GM21423 (cell line): Measurements from ENCODE around the gene CRLF1.
A peak's percentile ranks its signal among the peaks of the same experiment; 100 is the strongest.

ENCODE experiments used
- ATAC-seq: cut with Tn5 transposase; IDR thresholded peaks from one replicate; pipeline ENCODE4 v1.9.1; 2021; ENCODE audit warnings: mild to moderate bottlenecking, moderate library complexity; ENCODE audit not compliant: unreplicated experiment

The CRLF1 gene

GRCh38 chr19:18636969-18637629, 30.5 kb upstream of the CRLF1 start, which contains the start of gene KLHL26:
Gene KLHL26 (plus strand): TSS chr19:18637028. CDS start chr19:18637055, 27 bp downstream.
- ATAC-seq = no peak

DNA sequence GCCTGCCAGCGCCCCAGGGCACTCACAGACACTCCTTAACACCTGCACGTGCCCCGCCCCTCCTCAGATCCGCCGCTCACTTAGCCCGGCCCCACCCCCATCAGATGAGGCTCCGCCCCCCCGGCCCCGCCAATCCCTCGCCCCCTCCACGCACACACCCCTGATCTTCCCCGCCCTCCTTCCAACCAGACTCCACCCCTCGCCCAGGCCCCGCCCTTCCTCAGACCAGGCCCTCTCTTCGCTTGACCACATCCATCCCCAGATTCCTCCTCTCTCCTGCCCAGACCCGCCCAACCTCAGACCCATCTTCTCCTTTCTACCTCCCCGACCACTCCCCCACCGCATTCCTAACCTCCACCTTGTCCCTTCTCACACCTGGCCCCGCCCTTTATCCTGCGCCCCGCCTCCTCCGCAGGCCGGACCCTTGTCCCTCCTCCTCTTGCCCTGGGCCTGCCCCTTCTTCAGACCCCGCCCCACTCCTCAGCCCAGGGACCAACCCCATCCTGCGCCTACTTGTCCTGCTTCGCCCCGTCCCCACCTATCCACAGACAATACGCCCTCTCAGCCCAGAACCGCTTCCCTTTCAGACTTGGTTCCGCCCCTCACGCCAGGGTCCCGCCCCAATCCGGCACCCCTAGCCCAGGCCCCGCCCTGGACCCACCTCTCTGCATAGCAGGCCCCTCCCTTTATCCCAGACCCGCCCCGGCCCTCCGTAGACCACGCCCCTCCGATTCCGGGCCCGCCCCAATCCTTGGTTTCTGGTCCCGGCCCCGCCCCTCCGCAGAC, 29.8 kb upstream of the CRLF1 start:
- peak; percentile 81 for ATAC-seq

DNA sequence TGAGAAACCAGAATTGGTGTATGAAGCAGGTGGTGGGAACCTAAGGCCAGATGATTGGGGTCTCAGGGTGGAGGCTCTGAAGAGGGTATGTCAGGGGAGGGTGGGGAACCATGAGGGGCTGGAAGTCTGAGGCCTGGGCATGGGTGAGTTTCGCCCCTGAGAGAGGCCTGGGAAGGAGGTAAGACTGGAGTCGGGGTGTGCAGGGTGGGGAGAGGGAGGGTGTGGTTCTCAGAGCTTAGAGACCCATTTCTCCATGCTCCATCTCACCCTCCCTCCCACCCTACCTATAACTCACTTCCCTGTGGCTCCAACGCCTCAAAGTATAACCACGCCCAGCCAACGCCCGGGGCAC, 29.2 kb upstream of the CRLF1 start:
- ATAC-seq = no peak

DNA sequence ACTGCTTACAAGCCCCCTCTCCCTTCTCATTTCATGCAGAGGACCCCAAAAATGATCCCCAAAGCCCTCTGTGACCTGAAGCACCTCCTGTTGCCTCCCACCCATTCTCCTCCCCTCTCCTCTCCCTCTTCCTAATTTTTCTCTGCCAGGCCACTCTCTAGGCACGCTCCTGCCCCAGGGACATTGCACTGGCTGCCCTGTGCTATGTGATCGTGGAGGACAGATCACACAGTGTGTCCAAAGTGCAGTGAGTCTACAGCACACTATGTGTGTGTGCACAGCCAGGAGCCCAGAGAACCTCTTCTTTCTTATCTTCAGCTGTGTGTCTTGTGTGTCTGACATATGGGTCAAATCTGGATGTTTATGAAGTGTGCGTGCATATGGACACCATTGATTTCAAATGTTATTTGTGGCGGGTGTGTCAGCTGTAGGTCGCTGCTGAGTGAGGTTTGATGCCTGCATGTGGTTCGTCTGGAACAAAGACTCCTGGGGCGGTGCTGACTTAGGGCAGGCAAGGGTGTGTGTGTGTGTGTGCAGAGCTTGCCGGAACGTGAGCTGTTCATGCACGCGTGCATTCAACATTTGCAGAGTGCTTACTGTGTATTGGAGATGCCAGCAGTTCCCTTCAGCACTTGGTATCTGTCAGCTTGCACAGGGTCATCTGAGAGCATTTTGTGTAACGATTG, 28.2 kb upstream of the CRLF1 start:
- ATAC-seq = no peak

- no peak for ATAC-seq
Observed at GRCh38 chr19:18633321-18633720, 26.7 kb upstream of the CRLF1 start.

DNA sequence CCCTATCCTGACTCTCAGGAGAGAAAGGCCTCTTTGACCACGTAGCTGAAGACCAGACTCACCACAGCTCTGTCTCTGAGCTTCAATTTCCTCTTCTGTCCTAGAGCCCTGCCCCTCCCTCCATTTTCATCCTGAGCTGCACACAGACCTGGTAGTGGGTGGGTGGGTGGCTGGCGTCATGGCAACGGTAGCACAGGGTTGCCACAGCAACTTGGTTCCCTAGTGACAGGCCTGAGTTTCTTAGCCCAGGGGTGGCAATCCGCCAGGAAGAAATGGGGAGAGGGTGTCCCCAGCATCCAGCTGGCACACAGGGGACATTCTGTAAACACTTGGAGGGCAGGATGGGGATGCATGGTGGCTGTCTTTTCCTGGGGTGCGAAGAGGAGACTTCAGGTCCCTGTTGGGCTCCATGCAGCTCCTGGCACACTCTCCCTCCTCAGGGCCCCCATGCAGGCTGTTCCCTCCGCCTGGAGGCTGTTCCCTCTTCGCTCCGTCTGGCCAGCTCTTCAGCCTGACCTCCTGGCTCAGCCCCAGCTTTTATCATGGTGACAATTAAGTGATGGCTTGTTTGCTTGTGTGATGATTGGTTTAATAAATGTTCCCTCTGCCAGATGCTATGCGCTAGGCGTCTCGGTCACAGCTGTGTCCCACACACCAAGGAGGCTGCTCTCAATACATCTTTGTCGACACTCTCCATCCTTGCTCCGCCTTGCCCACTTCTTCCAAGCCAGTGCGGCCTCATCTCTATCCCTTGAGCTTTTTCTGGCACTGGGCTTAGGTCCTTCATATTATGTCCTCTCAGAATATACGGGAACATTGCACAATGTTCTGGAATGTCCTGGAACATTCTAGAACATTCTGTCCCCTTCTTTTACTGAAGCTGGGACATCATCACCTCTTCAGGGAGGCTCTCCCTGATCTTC, 22.8 kb upstream of the CRLF1 start:
- ATAC-seq = no peak

GRCh38 chr19:18626906-18627305, 20.3 kb upstream of the CRLF1 start:
- no peak for ATAC-seq

DNA sequence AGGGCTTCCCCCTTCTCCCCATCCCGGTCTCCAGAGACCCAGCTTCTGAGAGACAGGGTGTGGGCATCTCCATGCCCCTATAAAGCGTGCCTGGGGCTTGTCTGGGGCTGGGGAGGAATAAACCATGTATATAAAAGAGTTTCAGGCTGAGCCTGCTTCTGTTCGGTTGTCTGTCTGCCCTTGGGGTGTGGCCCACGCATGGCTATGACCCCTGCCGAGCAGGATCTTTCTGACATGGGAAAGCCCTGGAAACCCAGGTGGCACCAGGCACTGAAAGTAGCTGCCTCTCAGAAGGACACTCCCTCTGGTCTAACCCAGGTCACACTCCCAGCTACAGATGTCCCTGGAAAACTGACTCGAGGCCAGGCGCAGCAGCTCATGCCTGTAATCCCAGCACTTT, 14.3 kb upstream of the CRLF1 start:
- no peak for ATAC-seq

DNA sequence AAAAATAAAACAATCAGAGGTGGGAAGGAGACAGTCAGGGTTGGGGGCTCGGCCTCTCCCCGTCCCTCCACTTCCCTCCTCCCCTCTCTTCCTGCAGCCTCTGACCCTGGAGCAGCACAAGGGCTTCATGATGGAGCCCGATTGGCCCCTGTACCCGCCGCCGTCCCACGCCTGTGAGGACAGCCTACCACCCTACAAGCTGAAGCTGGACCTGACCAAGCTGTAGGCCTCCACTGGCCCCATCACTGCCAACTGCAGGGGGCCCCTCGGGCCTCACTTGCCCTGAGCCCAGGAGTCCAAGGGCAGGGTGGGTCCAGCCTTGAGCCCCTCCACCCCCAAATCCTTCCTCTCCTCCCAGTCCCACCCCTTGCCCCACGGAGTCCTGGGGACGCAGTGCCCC, 13.7 kb upstream of the CRLF1 start:
- no peak for ATAC-seq

DNA sequence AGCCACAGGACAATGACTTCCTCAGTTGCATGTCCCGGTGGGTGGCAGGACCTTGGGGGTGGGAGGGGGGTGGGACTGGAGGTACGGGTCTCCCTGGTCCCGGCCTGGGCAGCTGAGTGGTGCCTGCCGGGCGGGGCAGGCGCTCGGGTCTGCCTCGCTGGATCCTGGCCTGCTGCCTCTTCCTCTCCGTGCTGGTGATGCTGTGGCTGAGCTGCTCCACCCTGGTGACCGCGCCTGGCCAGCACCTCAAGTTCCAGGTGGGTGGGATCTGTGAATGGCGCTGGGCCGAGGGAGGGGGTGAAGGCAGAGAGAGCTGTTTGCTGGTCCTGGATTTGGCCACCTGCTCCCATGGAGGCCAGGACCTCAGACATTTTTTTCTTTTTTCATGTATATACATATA, 11.6 kb upstream of the CRLF1 start:
- no peak for ATAC-seq

DNA sequence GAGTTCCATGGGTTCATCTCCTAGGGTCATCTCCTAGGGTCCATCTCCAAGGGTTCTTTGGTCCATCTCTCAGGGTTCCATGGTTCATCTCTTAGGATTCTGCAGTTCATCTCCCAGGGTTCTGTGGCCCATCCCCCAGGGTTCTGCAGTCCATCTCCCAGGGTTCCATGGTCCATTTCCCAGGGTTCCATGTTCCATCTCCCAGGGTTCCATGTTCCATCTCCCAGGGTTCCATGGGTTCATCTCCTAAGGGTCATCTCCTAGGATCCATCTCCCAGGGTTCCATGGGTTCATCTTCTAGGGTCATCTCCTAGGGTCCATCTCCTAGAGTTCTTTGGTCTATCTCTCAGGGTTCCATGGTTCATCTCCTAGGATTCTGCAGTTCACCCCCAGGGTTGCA, 11.0 kb upstream of the CRLF1 start:
- ATAC-seq = no peak

- ATAC-seq = no peak
Observed at GRCh38 chr19:18616023-18616422, 9.4 kb upstream of the CRLF1 start.

- ATAC-seq = no peak
Observed at GRCh38 chr19:18613589-18614234, 7.1 kb upstream of the CRLF1 start.

DNA sequence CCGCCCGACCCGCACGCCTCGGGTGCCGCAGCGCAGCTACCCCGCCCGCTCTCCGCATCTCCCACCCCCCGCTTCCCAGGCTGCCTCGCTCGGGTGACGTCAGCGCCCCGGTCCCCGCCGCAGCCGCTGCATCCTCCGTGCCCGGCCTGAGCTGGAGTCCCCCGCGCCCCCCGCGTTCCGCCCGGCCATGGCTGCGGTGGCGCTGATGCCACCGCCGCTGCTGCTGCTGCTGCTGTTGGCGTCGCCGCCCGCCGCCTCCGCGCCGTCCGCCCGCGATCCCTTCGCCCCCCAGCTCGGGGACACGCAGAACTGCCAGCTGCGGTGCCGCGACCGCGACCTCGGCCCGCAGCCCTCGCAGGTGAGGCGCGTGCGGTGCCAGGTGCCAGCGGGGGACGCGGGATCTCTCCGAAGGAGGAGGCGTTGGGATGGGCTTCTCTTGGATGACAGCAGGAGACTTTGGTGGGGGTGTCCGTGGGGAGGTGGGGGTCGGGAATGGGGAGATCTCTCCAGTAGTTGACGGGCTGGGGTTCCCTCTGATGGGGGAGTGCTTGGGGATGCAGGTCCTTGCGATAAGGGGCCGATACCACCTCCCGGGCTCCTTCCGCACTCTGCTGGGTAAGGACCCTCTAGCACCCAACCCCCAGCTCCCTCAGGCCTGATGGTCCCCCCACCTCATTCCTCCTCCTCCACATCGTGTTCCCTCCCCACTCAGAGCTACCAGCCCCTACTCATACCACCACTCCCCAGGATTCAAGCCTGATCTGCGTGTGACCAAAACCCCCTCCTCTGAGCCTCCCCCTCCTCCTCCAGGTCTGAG, 6.4 kb upstream of the CRLF1 start, which contains the start of gene TMEM59L:
Gene TMEM59L (plus strand): TSS at position 99 of the 817 bp plus-strand sequence. CDS start 89 bp downstream, at position 188.
- ATAC-seq = no peak

DNA sequence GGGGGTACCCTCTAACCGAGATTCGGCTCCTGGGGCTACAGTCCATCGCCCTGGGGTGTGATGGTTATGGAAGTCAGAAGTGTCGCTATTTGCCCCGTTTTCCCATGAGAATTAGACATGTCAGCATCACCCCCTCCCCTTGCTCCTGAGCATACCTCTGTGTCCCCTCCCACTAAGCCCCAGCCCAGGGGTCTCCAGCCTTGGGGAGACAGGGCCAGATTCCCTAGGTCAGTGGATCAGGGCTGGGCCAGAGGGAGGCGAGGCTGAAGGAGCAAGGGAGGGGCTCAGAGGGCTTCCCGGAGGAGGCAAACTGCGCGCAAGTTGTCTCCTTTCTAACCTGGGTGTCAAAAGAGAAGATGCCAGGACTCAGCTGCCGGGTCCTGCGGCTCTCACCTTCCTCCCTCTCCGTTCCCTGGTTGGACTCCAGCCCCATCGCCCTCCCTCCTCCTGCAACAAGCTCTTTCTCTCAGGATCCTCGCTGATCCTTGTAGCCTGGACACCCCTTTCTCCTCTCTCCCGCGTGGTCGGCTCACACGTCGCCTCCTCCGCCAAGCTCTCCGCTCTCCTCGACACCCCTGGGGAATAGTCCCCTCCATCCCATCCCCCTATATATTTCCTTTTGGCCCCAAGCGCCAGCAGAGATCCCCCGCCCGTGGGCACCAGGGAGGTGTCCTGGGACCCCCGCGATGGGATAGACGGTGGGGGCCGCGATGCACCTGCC, 5.6 kb upstream of the CRLF1 start:
- no peak for ATAC-seq

GRCh38 chr19:18611327-18612050, 4.9 kb upstream of the CRLF1 start:
- no peak for ATAC-seq

- no peak for ATAC-seq
Observed at GRCh38 chr19:18610556-18611326, 4.1 kb upstream of the CRLF1 start.

DNA sequence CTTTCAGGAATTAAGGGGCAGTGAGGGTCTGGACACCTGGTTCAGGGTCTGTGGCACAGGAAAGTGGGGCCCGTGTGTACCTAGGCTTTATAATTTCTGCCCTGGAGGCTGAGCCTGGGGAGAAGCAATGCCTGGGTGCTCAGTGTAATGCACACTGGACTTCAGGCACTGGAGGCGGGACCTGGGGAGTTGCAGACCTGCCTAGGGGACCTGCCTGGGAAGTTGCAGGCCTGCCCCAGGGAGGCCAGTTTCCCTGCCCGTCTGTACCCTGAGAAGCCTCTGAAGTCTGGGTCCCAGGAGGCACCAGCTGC, 3.6 kb upstream of the CRLF1 start:
- no peak for ATAC-seq
